ENCODE data around the gene ZNF469.

GRCh38 chr16:88356727-88357199 lies 26.0 kb upstream of the ZNF469 start:
- TF ChIP-seq, protein P1, sequence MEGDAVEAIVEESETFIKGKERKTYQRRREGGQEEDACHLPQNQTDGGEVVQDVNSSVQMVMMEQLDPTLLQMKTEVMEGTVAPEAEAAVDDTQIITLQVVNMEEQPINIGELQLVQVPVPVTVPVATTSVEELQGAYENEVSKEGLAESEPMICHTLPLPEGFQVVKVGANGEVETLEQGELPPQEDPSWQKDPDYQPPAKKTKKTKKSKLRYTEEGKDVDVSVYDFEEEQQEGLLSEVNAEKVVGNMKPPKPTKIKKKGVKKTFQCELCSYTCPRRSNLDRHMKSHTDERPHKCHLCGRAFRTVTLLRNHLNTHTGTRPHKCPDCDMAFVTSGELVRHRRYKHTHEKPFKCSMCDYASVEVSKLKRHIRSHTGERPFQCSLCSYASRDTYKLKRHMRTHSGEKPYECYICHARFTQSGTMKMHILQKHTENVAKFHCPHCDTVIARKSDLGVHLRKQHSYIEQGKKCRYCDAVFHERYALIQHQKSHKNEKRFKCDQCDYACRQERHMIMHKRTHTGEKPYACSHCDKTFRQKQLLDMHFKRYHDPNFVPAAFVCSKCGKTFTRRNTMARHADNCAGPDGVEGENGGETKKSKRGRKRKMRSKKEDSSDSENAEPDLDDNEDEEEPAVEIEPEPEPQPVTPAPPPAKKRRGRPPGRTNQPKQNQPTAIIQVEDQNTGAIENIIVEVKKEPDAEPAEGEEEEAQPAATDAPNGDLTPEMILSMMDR (IDR thresholded peaks at IDR 0.05) = no peak
- TF ChIP-seq POLR2A (IDR thresholded peaks at IDR 0.05) = no peak

Data from Peyer's patch (tissue), 4 donors.